GM12878 (cell line): ENCODE measurements around the gene MAGI1.

Experiments
- CHD4 ChIP-seq: fragments of 200-600 bp; sonication (generic); IDR thresholded peaks from 2 replicates; pipeline ENCODE4 v1.6.1; 2016; ENCODE audit warnings: mild to moderate bottlenecking
- MAX ChIP-seq: IDR thresholded peaks from 2 replicates; pipeline ENCODE4 v1.6.1; 2012; ENCODE audit warnings: low read depth, low read length, improper control_type of control experiment
- POLR2A ChIP-seq: IDR thresholded peaks from 2 replicates; pipeline ENCODE4 v1.6.1; 2011; ENCODE audit warnings: low read depth, mild to moderate bottlenecking, low read length
- RAD21 ChIP-seq: IDR thresholded peaks from 2 replicates; pipeline ENCODE4 v1.6.1; 2011; ENCODE audit warnings: mild to moderate bottlenecking, low read depth, low read length, moderate library complexity; ENCODE audit not compliant: insufficient read depth
- ZZZ3 ChIP-seq: IDR thresholded peaks from 2 replicates; pipeline ENCODE4 v1.6.1; 2011; ENCODE audit warnings: low read depth; ENCODE audit not compliant: control insufficient read depth, insufficient read length
- TF ChIP-seq, protein P1 (sequence below), 3 experiments: IDR thresholded peaks in 2 of 3; conservative IDR thresholded peaks in 1 of 3; 2 replicates each; pipeline ENCODE4 v1.5.1; 2011; ENCODE audit warnings: low read depth in 3 of 3, low read length in 3 of 3, mild to moderate bottlenecking in 3 of 3, control low read depth in 2 of 3, moderate library complexity in 2 of 3, inconsistent platforms in 1 of 3, mixed read lengths in 1 of 3; ENCODE audit not compliant: control insufficient read depth in 2 of 3, insufficient read depth in 1 of 3; ENCODE audit errors: extremely low read depth in 1 of 3

GRCh38 chr3:66077973-66078372, 39.3 kb upstream of the MAGI1 start:
- no peak for TF ChIP-seq POLR2A
- no peak for TF ChIP-seq ZZZ3
- TF ChIP-seq, protein P1, sequence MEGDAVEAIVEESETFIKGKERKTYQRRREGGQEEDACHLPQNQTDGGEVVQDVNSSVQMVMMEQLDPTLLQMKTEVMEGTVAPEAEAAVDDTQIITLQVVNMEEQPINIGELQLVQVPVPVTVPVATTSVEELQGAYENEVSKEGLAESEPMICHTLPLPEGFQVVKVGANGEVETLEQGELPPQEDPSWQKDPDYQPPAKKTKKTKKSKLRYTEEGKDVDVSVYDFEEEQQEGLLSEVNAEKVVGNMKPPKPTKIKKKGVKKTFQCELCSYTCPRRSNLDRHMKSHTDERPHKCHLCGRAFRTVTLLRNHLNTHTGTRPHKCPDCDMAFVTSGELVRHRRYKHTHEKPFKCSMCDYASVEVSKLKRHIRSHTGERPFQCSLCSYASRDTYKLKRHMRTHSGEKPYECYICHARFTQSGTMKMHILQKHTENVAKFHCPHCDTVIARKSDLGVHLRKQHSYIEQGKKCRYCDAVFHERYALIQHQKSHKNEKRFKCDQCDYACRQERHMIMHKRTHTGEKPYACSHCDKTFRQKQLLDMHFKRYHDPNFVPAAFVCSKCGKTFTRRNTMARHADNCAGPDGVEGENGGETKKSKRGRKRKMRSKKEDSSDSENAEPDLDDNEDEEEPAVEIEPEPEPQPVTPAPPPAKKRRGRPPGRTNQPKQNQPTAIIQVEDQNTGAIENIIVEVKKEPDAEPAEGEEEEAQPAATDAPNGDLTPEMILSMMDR (IDR thresholded peaks at IDR 0.05 in 2 of 3, conservative IDR thresholded peaks at IDR 0.05 in 1 of 3; ENCODE audit: control insufficient read depth in 2 of 3, extremely low read depth in 1 of 3, insufficient read depth in 1 of 3, low read depth in 3 of 3, low read length in 3 of 3), result no peak
- no peak for TF ChIP-seq RAD21
- TF ChIP-seq CHD4, result no peak
- no peak for TF ChIP-seq MAX
